ENCODE results near the gene CRELD2.

The CRELD2 gene

GRCh38 chr22:49916831-49917230 lies 1.6 kb upstream of the CRELD2 start:
- H3K9me3 ChIP-seq (ENCODE audit: control insufficient read depth, insufficient read depth, low read depth, low read length): no peaks in the 10 kb centered on the region
- POLR2A ChIA-PET: no interaction called here
- no peaks in the 10 kb centered on the region for H3K4me1 ChIP-seq (ENCODE audit: control insufficient read depth, insufficient read depth, low read length)
- H3K4me3 ChIP-seq (ENCODE audit: low read depth, low read length): no peak overlapping the region
- CTCF ChIA-PET: interaction anchor here (0.6 to 0.8 kb wide), 3 partner anchors 56 to 583 kb away, joined by 3 to 5 read pairs (median 4); no protein-coding TSS in a partner anchor
- no peak for TF ChIP-seq ZNF23 (tag by site-specific recombination; IDR thresholded peaks at IDR 0.05; ENCODE audit: borderline replicate concordance)
- no peak for TF ChIP-seq ZNF133 (tag by site-specific recombination; IDR thresholded peaks at IDR 0.05)
- H3K27ac ChIP-seq (ENCODE audit: extremely low read depth, low read depth, low read length): no peak overlapping the region
- peaks cover 9 to 46% of the 10 kb centered on the region in 2 experiments; a peak in 2 of 3 replicates for H3K36me3 ChIP-seq (ENCODE audit: control insufficient read depth in 2 of 2, insufficient read depth in 1 of 2, low read length in 2 of 2)

- no peaks in the 10 kb centered on the region for H3K4me1 ChIP-seq (ENCODE audit: control insufficient read depth, insufficient read depth, low read length)
- H3K9me3 ChIP-seq (ENCODE audit: control insufficient read depth, insufficient read depth, low read depth, low read length): no peaks in the 10 kb centered on the region
- ChIA-PET CTCF (interaction anchor here (0.7 to 1.6 kb wide), 3 partner anchors 37 to 111 kb away, joined by 3 to 6 read pairs (median 3); no protein-coding TSS in a partner anchor), POLR2A (interaction anchor here (0.6 to 1.4 kb wide), 4 partner anchors 14 to 93 kb away, joined by 3 to 6 read pairs (median 4); no protein-coding TSS in a partner anchor)
- 0 out of 2 replicates have a peak, but pooled peaks have one; percentile 25 for TF ChIP-seq ZBTB10 (tag by site-specific recombination; IDR thresholded peaks at IDR 0.05)
- TF ChIP-seq ZNF677 (tag by site-specific recombination; IDR thresholded peaks at IDR 0.05): no peak
- H3K27ac ChIP-seq (ENCODE audit: extremely low read depth, low read depth, low read length): peak overlapping the region; percentile 61; the same call in 1 of the 2 replicates
- peaks cover 9 to 42% of the 10 kb centered on the region in 2 experiments; a peak in 2 of 3 replicates for H3K36me3 ChIP-seq (ENCODE audit: control insufficient read depth in 2 of 2, insufficient read depth in 1 of 2, low read length in 2 of 2)
- peak overlapping the region; percentile 70 for H3K4me3 ChIP-seq (ENCODE audit: low read depth, low read length)
Measured at GRCh38 chr22:49918911-49919881, 762 bp downstream of the CRELD2 start.

GRCh38 chr22:49920859-49921258 lies 2.4 kb downstream of the CRELD2 start:
- ChIA-PET POLR2A (no interaction called here), CTCF (no interaction called here)
- H3K27ac ChIP-seq (ENCODE audit: extremely low read depth, low read depth, low read length): no peak overlapping the region
- H3K4me3 ChIP-seq (ENCODE audit: low read depth, low read length): no peak overlapping the region
- peaks cover 0 to 51% of the 10 kb centered on the region in 2 experiments; a peak in 1 of 3 replicates for H3K36me3 ChIP-seq (ENCODE audit: control insufficient read depth in 2 of 2, insufficient read depth in 1 of 2, low read length in 2 of 2)
- H3K4me1 ChIP-seq (ENCODE audit: control insufficient read depth, insufficient read depth, low read length): no peaks in the 10 kb centered on the region
- H3K9me3 ChIP-seq (ENCODE audit: control insufficient read depth, insufficient read depth, low read depth, low read length): no peaks in the 10 kb centered on the region
- TF ChIP-seq SCRT1 (tag by site-specific recombination; IDR thresholded peaks at IDR 0.05; ENCODE audit: borderline replicate concordance) (no peak), ZNF645 (tag by site-specific recombination; IDR thresholded peaks at IDR 0.05) (no peak), ZFP69B (tag by site-specific recombination; IDR thresholded peaks at IDR 0.05) (no peak), ZNF664 (tag by site-specific recombination; IDR thresholded peaks at IDR 0.05) (no peak), ZNF555 (tag by site-specific recombination; conservative IDR thresholded peaks at IDR 0.05) (no peak), ZSCAN18 (tag by site-specific recombination; IDR thresholded peaks at IDR 0.05) (no peak), ZNF449 (tag by site-specific recombination; IDR thresholded peaks at IDR 0.05) (no peak), ZIC2 (tag by site-specific recombination; IDR thresholded peaks at IDR 0.05) (no peak), ZNF521 (tag by site-specific recombination; IDR thresholded peaks at IDR 0.05) (no peak), ZSCAN4 (tag by site-specific recombination; IDR thresholded peaks at IDR 0.05) (no peak), SETDB1 (IDR thresholded peaks at IDR 0.05; ENCODE audit: insufficient read length, low read length) (no peak), ZNF169 (tag by site-specific recombination; IDR thresholded peaks at IDR 0.05) (no peak), ZNF280C (tag by site-specific recombination; IDR thresholded peaks at IDR 0.05) (no peak)

All from HEK293 (cell line).